ENCODE measurements around the gene RAET1L. TPM values are rescaled to one million over a fixed set of nuclear protein-coding genes. Genes with fewer than 3 reads are reported as not detected.
"Not testable (repeated sequence)": the region's sequence is repeated elsewhere in the genome, so short reads cannot be mapped to it uniquely, and the experiment has no call there.

RAET1L gene
- total and polyA plus RNA-seq, 2 experiments from 2014 or later: not detected

DNA sequence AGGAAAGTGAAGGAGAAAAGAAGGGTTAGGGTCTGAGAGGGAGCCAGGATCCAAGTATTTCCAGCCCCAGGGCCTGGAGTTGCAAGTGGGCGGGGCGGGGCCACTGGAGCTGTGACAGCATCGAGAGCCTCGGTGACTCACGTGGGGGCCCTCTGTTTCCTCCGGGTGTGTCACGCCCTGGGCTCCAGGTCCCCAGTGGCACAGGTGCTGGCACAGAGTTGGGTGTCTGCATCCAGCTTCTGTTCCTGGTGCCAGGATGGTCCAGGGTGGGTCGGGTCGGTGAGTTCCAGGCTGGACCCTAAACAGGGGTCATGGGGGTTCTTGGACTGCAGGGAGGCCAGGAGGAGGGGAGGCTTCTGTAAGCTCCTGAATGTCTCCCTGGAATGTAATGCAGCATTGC lies 16.7 kb downstream of the RAET1L start:
- TF ChIP-seq, protein P1, sequence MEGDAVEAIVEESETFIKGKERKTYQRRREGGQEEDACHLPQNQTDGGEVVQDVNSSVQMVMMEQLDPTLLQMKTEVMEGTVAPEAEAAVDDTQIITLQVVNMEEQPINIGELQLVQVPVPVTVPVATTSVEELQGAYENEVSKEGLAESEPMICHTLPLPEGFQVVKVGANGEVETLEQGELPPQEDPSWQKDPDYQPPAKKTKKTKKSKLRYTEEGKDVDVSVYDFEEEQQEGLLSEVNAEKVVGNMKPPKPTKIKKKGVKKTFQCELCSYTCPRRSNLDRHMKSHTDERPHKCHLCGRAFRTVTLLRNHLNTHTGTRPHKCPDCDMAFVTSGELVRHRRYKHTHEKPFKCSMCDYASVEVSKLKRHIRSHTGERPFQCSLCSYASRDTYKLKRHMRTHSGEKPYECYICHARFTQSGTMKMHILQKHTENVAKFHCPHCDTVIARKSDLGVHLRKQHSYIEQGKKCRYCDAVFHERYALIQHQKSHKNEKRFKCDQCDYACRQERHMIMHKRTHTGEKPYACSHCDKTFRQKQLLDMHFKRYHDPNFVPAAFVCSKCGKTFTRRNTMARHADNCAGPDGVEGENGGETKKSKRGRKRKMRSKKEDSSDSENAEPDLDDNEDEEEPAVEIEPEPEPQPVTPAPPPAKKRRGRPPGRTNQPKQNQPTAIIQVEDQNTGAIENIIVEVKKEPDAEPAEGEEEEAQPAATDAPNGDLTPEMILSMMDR (IDR thresholded peaks at IDR 0.05; ENCODE audit: low read depth, low read length): no peak
- Histone ChIP-seq H3K4me1 (ENCODE audit: low read depth) (no peaks in the 10 kb centered on the region), H3K27me3 (peaks cover 87% of the 10 kb centered on the region), H3K36me3 (no peaks in the 10 kb centered on the region), H3K9me3 (ENCODE audit: low read depth) (no peaks in the 10 kb centered on the region), H3K4me3 (no peak overlapping the region), H3K27ac (no peak overlapping the region)
- no peak for DNase-seq (ENCODE audit: low read depth in 1 of 2, low spot score in 1 of 2)

DNA sequence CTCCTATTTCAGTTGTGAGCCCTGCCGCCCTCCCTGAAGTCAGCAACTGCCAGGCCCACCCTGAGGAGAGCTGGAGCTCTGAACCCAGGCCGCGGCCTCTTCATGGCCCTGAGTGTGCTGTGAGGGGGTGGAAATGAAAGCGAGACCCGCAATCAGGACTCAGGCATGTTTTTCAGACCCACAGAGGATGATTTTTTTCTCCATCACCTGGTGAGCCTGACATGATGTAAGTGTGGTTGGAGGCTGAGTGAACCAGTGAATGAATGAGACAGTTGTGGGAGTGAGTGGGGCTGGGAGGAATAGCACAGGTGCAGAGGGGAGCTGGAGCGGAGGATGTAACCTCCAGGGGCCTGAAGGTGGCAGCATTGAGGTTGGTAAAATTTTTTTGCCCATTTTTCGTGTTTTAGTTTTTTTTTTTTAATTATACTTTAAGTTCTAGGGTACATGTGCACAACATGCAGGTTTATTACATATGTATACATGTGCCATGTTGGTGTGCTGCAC lies 18.3 kb downstream of the RAET1L start:
- Histone ChIP-seq H3K9me3 (ENCODE audit: low read depth) (no peaks in the 10 kb centered on the region), H3K27me3 (peaks cover 85% of the 10 kb centered on the region), H3K4me1 (ENCODE audit: low read depth) (no peaks in the 10 kb centered on the region), H3K36me3 (no peaks in the 10 kb centered on the region), H3K27ac (no peak overlapping the region), H3K4me3 (no peak overlapping the region)
- TF ChIP-seq, protein P1 (IDR thresholded peaks at IDR 0.05; ENCODE audit: low read depth, low read length): peak; percentile 58
- DNase-seq (ENCODE audit: low read depth in 1 of 2, low spot score in 1 of 2): peak; percentile 21 to 30

DNA sequence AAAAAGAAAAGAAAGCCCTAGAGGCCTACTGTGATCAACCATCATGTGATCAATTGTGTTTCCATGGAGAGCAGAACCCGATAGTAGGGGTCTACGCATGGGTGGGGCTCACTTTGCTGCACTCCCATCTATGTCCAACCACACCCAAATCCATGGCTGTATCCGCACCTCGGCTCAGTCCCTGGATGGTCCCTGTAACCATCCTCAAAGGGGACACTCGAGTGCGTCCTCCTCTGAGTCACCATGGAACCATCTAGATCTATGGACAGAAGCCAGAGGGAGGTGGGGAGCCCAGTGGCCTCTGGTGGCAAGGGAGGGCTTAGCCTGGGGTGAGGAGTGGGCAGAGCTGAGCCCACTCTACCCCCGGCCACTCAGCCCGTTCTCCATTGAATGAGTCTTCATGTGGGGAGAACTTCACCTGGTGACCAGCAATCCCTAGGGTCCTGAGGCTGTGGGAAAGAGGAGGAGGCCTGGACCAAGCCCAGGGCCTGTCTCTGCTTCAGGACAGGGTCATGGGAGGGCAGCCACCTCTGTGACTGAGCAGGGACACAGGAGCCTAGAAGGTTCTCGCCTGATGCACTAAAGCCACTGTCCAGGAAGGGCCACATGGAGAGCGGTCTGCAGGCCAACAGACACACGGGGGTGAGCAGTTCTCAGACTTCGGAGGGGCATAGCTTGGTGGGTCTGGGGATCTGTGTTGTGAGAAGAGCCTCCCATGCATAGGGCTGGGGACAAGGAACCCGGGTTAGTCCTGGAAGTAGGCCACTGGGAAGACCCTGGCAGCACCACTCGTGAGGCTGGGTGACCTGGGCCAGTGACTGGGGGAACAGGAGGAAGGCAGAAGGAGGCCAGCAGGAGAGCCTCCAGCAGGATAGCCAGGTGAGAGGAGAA lies 19.3 kb downstream of the RAET1L start:
- H3K27ac ChIP-seq: no peak overlapping the region
- peaks cover 82% of the 10 kb centered on the region for H3K27me3 ChIP-seq
- no peaks in the 10 kb centered on the region for H3K36me3 ChIP-seq
- no peaks in the 10 kb centered on the region for H3K9me3 ChIP-seq (ENCODE audit: low read depth)
- DNase-seq (ENCODE audit: low read depth in 1 of 2, low spot score in 1 of 2): no peak
- no peaks in the 10 kb centered on the region for H3K4me1 ChIP-seq (ENCODE audit: low read depth)
- TF ChIP-seq, protein P1 (IDR thresholded peaks at IDR 0.05; ENCODE audit: low read depth, low read length): no peak
- H3K4me3 ChIP-seq: peak overlapping the region; percentile 63

DNA sequence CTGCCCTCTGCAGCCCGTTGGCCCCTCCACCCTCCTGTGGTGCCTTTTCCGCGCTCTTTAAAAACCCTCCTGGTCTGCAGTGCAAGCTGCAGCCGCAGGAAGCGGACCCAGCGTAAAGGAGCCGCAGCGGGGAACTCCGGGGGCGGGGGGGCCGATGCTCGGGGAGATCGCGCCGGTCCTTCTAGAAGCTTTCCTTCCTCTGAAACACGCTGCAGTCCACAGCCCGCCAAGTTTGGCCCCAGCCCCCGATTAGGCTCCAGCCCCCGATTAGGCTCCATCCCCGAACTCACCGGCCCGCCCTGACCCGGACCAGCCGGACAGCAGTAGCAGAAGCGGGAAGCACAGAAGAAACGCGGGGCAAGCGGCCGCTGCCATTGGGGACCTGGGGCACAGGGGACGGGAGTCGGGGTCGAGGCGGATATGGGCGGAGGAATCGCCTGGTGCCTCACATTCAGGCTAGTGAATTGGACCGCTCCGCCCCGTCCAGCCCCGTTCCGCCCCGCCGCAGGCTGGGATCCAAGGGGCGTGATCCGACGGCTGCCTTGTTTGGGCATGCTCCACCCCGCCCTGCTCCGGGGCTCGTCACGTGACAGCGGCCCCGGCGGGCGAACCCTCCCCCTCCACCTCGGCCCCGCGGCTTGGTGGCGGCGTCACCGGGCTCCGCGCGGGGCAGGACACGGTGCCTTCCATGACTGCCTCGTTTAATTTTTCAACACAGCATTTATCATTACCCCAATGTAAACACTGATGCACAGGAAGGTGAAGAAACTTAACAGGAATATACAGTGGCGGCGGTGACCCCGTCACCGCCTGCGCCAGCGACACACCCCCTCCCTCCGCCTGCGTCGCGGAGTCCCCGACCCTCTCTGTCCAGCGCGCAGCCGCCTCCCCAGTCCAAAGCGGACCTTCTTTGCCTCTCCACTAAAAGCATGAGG lies 20.3 kb downstream of the RAET1L start:
- Histone ChIP-seq H3K36me3 (no peaks in the 10 kb centered on the region), H3K4me3 (peak overlapping the region; percentile 63), H3K4me1 (ENCODE audit: low read depth) (no peaks in the 10 kb centered on the region), H3K27ac (no peak overlapping the region), H3K9me3 (ENCODE audit: low read depth) (no peaks in the 10 kb centered on the region), H3K27me3 (peaks cover 73% of the 10 kb centered on the region)
- DNase-seq (ENCODE audit: low read depth in 1 of 2, low spot score in 1 of 2): peak; percentile 91 to 96
- TF ChIP-seq, protein P1 (IDR thresholded peaks at IDR 0.05; ENCODE audit: low read depth, low read length): no peak

DNA sequence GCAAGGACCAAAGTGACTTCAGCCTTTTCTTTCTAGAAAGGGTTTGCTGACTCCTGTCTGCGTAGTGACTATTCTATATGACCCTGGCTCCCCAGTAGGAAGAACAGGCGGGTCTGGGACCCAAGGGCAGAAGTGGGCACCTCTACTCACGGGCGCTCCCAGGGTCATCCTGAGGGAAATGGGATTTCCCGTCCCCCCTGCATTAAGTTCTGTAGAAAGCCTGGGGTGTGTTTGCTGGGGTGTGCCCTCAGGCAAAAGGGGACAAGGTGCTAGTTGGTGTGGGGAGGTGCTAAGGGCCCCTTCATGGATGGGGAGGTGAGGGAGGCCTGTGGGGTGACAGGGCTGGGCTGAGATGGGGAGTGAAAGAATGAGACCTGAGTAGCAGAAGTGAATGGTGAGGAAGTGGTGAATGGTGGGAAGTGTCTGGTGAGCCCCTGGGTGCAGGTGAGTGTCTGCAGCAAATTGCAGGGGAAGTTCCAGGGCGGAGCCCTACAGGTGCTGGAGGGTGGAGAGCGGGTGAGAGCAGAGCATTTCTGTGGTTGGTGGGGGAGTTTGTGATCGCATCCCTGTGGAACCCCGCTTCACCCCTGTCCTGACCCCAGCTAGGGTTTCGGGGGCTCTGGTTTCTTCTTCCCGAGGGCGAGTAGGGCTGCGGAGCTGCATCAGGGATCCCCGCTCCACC lies 21.1 kb downstream of the RAET1L start:
- peaks cover 65% of the 10 kb centered on the region for H3K27me3 ChIP-seq

DNA sequence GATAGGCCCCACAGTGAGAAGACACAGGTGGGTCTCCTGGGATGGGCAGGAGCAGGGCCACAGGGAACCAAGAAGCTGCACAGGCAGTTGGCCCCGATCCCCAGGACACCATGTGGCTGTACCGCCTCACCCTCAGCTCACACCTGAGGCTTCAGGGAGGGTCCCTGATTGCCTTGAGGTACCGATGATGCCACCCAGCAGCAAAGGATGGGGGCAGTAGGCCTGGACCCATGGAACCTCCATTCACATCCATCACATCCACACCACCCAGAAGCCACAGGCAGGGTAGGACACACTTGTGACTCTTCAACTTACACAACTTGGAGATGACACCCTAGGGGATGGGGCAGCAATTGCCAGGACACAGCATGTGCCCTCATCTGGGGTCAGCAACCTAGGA lies 21.7 kb downstream of the RAET1L start:
- not testable (repeated sequence) for H3K4me3 ChIP-seq; H3K4me1 ChIP-seq (ENCODE audit: low read depth); H3K9me3 ChIP-seq (ENCODE audit: low read depth); H3K27ac ChIP-seq; H3K36me3 ChIP-seq; DNase-seq (ENCODE audit: low read depth in 1 of 2, low spot score in 1 of 2)
- peaks cover 58% of the 10 kb centered on the region for H3K27me3 ChIP-seq

More for the DNA sequence above, 21.1 kb downstream of the RAET1L start:
- Histone ChIP-seq H3K9me3 (ENCODE audit: low read depth) (no peaks in the 10 kb centered on the region), H3K36me3 (no peaks in the 10 kb centered on the region), H3K4me1 (ENCODE audit: low read depth) (no peaks in the 10 kb centered on the region), H3K4me3 (peak overlapping the region; percentile 63), H3K27ac (no peak overlapping the region)
- TF ChIP-seq, protein P1 (IDR thresholded peaks at IDR 0.05; ENCODE audit: low read depth, low read length): no peak
- no peak for DNase-seq (ENCODE audit: low read depth in 1 of 2, low spot score in 1 of 2)
